NCI-H1105 (cell line): ENCODE measurements around the gene PIP4K2A.
"Not testable (repeated sequence)": the region's sequence is repeated elsewhere in the genome, so short reads cannot be mapped to it uniquely, and the experiment has no call there.

Experiments
- DNase-seq: peaks from one replicate; lab custom pipeline; 2025; lab: John Stamatoyannopoulos, UW

PIP4K2A gene

GRCh38 chr10:22514414-22514758 lies 200.0 kb downstream of the PIP4K2A start:
- DNase-seq, result not testable (repeated sequence)

- DNase-seq, result not testable (repeated sequence)
Observed at GRCh38 chr10:22513483-22514413, 200.6 kb downstream of the PIP4K2A start.

GRCh38 chr10:22512015-22512414 lies 202.4 kb downstream of the PIP4K2A start:
- not testable (repeated sequence) for DNase-seq

- DNase-seq, result not testable (repeated sequence)
Observed at GRCh38 chr10:22508214-22508613, 206.2 kb downstream of the PIP4K2A start.

- DNase-seq, result no peak
Observed at GRCh38 chr10:22505911-22506685, 208.3 kb downstream of the PIP4K2A start.

GRCh38 chr10:22504766-22505165 lies 209.6 kb downstream of the PIP4K2A start:
- DNase-seq, result no peak

- DNase-seq, result no peak
Observed at GRCh38 chr10:22503315-22504088, 210.9 kb downstream of the PIP4K2A start.

- no peak for DNase-seq
Observed at GRCh38 chr10:22501863-22502262, 212.5 kb downstream of the PIP4K2A start.

- no peak for DNase-seq
Observed at GRCh38 chr10:22501413-22501812, 213.0 kb downstream of the PIP4K2A start.

GRCh38 chr10:22500656-22501340 lies 213.6 kb downstream of the PIP4K2A start:
- DNase-seq, result no peak

GRCh38 chr10:22499973-22500372 lies 214.4 kb downstream of the PIP4K2A start:
- not testable (repeated sequence) for DNase-seq

- no peak for DNase-seq
Observed at GRCh38 chr10:22495396-22495795, 219.0 kb downstream of the PIP4K2A start.

GRCh38 chr10:22494007-22494406 lies 220.4 kb downstream of the PIP4K2A start:
- DNase-seq, result no peak

GRCh38 chr10:22491931-22492615 lies 222.3 kb downstream of the PIP4K2A start:
- no peak for DNase-seq

GRCh38 chr10:22491480-22491879 lies 222.9 kb downstream of the PIP4K2A start:
- no peak for DNase-seq

- no peak for DNase-seq
Observed at GRCh38 chr10:22489975-22490374, 224.4 kb downstream of the PIP4K2A start.

GRCh38 chr10:22489467-22489866 lies 224.9 kb downstream of the PIP4K2A start:
- no peak for DNase-seq

- DNase-seq, result no peak
Observed at GRCh38 chr10:22486431-22486830, 227.9 kb downstream of the PIP4K2A start.
